ENCODE data around the gene PSPN.

- TF ChIP-seq CTCF (IDR thresholded peaks at IDR 0.05): no peak
- TF ChIP-seq POLR2A (IDR thresholded peaks at IDR 0.05): no peak
These were observed 36.3 kb upstream of the PSPN start for GRCh38 chr19:6412061-6412446.
